PC-9 (cell line): Measurements from ENCODE around the gene NGEF. TPM values are rescaled to one million over a fixed set of nuclear protein-coding genes. Genes with fewer than 3 reads are reported as not detected.

ENCODE experiments used
- BruUV-seq: library from RNA; stranded (reverse); fragments of 400-500 nt; replicated peaks from 2 replicates; lab custom pipeline; 2021; lab: Mats Ljungman, UMichigan
- CTCF ChIA-PET: fragments of 300-600 bp; sonication (Branson Sonifier 250); formaldehyde crosslinking; loops from one replicate; lab custom pipeline; 2022; ENCODE audit warnings: antibody characterized with exemption; lab: Charles Lee
- POLR2A ChIA-PET: fragments of 300-600 bp; sonication (Branson Sonifier 250); formaldehyde crosslinking; loops from one replicate; lab custom pipeline; 2022; ENCODE audit warnings: antibody characterized with exemption; ENCODE audit not compliant: unreplicated experiment; lab: Charles Lee
- DNase-seq, 2 experiments: peaks; one replicate each; pipeline versions ENCODE4 v3.0.0 to v3.0.0-alpha.2; 2015 to 2022; ENCODE audit warnings: mixed read lengths in 1 of 2
- H2AFZ ChIP-seq: fragments of 200-600 bp; sonication (generic); 2 replicates; pipeline ENCODE4 v1.8.1; 2017; ENCODE audit warnings: antibody characterized with exemption
- H3F3A ChIP-seq: fragments of 200-600 bp; sonication (generic); 2 replicates; pipeline ENCODE4 v1.8.1; 2017; ENCODE audit warnings: antibody characterized with exemption, mild to moderate bottlenecking, low read depth; ENCODE audit not compliant: insufficient read depth
- H3K27ac ChIP-seq: fragments of 200-600 bp; sonication (generic); 2 replicates; pipeline ENCODE4 v1.6.1; 2016; ENCODE audit warnings: mixed run types
- H3K27me3 ChIP-seq: fragments of 200-600 bp; sonication (generic); 2 replicates; pipeline ENCODE4 v1.6.1; 2016; ENCODE audit warnings: low read depth, mixed run types; ENCODE audit not compliant: insufficient read depth
- H3K36me3 ChIP-seq: fragments of 200-600 bp; sonication (generic); 2 replicates; pipeline ENCODE4 v1.6.1; 2016; ENCODE audit warnings: low read depth, mixed run types
- H3K4me1 ChIP-seq: fragments of 200-600 bp; sonication (generic); replicated peaks from 2 replicates; pipeline ENCODE4 v1.6.1; 2016; ENCODE audit warnings: mixed run types; ENCODE audit not compliant: insufficient read depth
- H3K4me2 ChIP-seq: fragments of 200-600 bp; sonication (generic); 2 replicates; pipeline ENCODE4 v1.6.1; 2017; ENCODE audit warnings: mixed run types
- H3K4me3 ChIP-seq: fragments of 200-600 bp; sonication (generic); 2 replicates; pipeline ENCODE4 v1.6.1; 2016; ENCODE audit warnings: mixed run types
- H3K79me2 ChIP-seq: fragments of 200-600 bp; sonication (generic); 2 replicates; pipeline ENCODE4 v1.6.1; 2017; ENCODE audit warnings: low read depth, mixed run types
- H3K9me2 ChIP-seq: fragments of 200-600 bp; sonication (generic); 2 replicates; pipeline ENCODE4 v1.8.1; 2017; ENCODE audit warnings: mild to moderate bottlenecking; ENCODE audit not compliant: insufficient read depth
- H3K9me3 ChIP-seq: fragments of 200-600 bp; sonication (generic); 2 replicates; pipeline ENCODE4 v1.8.1; 2016; ENCODE audit warnings: low read depth; ENCODE audit not compliant: insufficient read depth
- H4K20me1 ChIP-seq: fragments of 200-600 bp; sonication (generic); 2 replicates; pipeline ENCODE4 v1.8.1; 2017; ENCODE audit not compliant: insufficient read depth
- EZH2 ChIP-seq: fragments of 200-600 bp; sonication (generic); IDR thresholded peaks from 2 replicates; pipeline ENCODE4 v1.8.0; 2017; ENCODE audit warnings: antibody characterized with exemption, low read depth
- intact Hi-C: fragments of 100-400 bp; cut with micrococcal nuclease; formaldehyde crosslinking; loops from one replicate; pipeline ENCODE4 v1.10.0; 2022; ENCODE audit not compliant: unreplicated experiment
- total RNA-seq: library from RNA; stranded (reverse); gene quantifications from 2 replicates; pipeline ENCODE4 v1.2.3, GENCODE V29; 2021
- TF ChIP-seq, protein P1 (sequence below): fragments of 200-600 bp; sonication (generic); conservative IDR thresholded peaks from 2 replicates; pipeline ENCODE4 v1.6.1; 2017; ENCODE audit warnings: mixed run types, antibody characterized with exemption, mild to moderate bottlenecking, moderate library complexity

NGEF gene
- total RNA-seq, 1 experiment from 2014 or later, result 55.3 TPM

DNA sequence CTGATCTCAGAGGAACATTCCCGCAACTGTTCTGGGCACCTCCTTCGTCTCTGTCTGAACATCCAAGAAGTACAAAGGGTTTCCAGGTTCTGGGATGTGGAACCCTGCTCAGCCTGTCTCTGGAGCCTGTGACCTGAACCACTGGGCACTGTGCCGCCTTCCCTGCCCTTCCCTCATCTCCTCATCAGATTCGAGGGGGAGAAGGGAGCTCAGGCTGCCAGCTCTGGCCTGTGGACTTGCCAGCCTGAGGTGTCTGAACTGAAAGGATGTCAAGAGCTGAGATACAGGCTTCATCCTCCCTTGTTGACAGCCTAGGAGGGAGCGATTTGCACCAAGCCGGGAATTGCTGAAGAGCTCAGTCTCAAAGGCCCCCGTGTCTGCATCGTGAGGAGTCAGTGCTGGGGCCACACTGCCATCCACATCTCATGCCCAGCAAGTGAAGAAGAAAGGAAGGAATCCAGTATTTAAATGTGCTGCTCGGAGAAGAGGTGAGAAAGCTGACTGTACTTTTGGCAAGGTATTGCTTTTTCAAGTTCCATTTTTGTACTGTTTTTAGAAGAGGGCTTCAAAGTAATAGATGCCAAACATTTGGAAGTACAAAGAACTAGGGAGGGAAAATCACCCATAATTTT, 32.0 kb upstream of the NGEF start:
- Histone ChIP-seq H3K79me2 (no peaks in the 10 kb centered on the region), H3K4me3 (no peak overlapping the region), H2AFZ (no peak overlapping the region), H3K4me2 (no peak overlapping the region), H3F3A (peaks cover 18% of the 10 kb centered on the region), H3K27ac (no peak overlapping the region), H3K36me3 (no peaks in the 10 kb centered on the region), H3K27me3 (no peaks in the 10 kb centered on the region), H3K9me3 (no peaks in the 10 kb centered on the region), H4K20me1 (no peaks in the 10 kb centered on the region), H3K9me2 (no peaks in the 10 kb centered on the region), H3K4me1 (peaks cover 26% of the 10 kb centered on the region)
- TF ChIP-seq EZH2, result no peak
- TF ChIP-seq, protein P1, sequence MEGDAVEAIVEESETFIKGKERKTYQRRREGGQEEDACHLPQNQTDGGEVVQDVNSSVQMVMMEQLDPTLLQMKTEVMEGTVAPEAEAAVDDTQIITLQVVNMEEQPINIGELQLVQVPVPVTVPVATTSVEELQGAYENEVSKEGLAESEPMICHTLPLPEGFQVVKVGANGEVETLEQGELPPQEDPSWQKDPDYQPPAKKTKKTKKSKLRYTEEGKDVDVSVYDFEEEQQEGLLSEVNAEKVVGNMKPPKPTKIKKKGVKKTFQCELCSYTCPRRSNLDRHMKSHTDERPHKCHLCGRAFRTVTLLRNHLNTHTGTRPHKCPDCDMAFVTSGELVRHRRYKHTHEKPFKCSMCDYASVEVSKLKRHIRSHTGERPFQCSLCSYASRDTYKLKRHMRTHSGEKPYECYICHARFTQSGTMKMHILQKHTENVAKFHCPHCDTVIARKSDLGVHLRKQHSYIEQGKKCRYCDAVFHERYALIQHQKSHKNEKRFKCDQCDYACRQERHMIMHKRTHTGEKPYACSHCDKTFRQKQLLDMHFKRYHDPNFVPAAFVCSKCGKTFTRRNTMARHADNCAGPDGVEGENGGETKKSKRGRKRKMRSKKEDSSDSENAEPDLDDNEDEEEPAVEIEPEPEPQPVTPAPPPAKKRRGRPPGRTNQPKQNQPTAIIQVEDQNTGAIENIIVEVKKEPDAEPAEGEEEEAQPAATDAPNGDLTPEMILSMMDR, result no peak
- ChIA-PET POLR2A (interaction anchor here (0.6 kb wide), 2 partner anchors 18 to 29 kb away, joined by 4 to 7 read pairs; no protein-coding TSS in a partner anchor), CTCF (no interaction called here)
- no peak for DNase-seq
- no TSS peak for BruUV-seq
- intact Hi-C loops, result no loop called here

DNA sequence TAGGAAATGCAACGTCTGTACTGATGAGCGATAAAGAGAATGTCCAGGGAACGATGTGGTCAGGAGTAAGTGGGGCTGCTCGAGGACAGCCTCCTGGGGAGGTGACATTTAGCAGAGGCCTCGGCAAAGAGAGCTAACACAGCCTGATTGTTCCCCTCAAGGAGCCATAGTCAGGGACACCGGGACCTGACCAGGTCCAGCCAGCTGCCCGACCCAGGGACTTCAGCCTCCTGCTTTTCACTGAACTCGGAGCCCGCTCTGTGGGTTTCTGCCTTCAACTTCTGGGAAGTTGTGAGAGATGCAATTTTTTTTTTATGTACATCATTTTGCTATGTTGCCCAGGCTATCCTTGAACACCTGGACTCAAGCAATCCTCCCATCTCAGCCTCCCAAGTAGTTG, 29.5 kb upstream of the NGEF start:
- ChIA-PET CTCF (no interaction called here), POLR2A (interaction anchor here (0.6 kb wide), 1 partner anchor 32 kb away, joined by 3 read pairs; no protein-coding TSS in a partner anchor)
- Histone ChIP-seq H3F3A (peaks cover 8% of the 10 kb centered on the region), H3K27me3 (no peaks in the 10 kb centered on the region), H3K4me3 (no peak overlapping the region), H4K20me1 (no peaks in the 10 kb centered on the region), H3K9me2 (no peaks in the 10 kb centered on the region), H3K79me2 (no peaks in the 10 kb centered on the region), H2AFZ (no peak overlapping the region), H3K36me3 (no peaks in the 10 kb centered on the region), H3K9me3 (peaks cover 9% of the 10 kb centered on the region), H3K4me1 (0 out of 2 replicates have a peak, but pooled peaks cover under 1% of the 10 kb centered on the region), H3K27ac (no peak overlapping the region), H3K4me2 (no peak overlapping the region)
- DNase-seq, result no peak
- intact Hi-C loops, result no loop called here
- no peak for TF ChIP-seq EZH2
- TF ChIP-seq, protein P1, result no peak
- BruUV-seq, result no TSS peak

DNA sequence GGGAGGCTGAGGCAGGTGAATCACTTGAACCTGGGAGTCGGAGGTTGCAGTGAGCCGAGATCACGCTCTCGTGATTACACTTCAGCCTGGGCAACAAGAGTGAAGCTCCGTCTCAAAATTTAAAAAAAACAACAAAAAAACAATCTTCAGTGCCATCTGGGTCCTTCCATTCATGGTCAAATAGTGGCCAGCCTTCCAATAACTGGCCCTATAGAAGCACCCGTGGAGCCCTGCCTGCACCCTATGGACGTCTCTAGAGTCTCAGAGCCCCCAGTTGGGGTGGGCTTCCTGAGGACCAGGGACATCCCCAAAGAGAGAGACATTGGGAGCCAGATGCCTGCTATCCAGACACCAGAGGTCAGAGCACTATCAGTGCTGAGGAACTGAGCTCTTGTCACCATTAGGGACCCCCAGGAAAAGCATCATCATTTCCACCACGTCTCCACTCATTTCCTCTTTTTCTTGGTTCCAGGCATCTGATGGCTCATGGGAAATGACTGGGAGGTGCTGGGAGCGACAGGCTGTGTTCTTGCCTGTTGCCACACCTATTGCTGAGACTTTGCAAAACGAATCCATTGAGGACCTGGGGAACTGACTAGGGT, 28.8 kb upstream of the NGEF start:
- no peak overlapping the region for H2AFZ ChIP-seq
- H3K79me2 ChIP-seq, result no peaks in the 10 kb centered on the region
- CTCF ChIA-PET, result no interaction called here
- no peaks in the 10 kb centered on the region for H4K20me1 ChIP-seq
- H3K4me1 ChIP-seq, result 0 out of 2 replicates have a peak, but pooled peaks cover 5% of the 10 kb centered on the region
- no TSS peak for BruUV-seq
- H3K36me3 ChIP-seq, result no peaks in the 10 kb centered on the region
- no peak for DNase-seq
- POLR2A ChIA-PET, result no interaction called here
- intact Hi-C loops, result no loop called here
- H3K4me2 ChIP-seq, result no peak overlapping the region
- H3K27ac ChIP-seq, result no peak overlapping the region
- H3K4me3 ChIP-seq, result no peak overlapping the region
- TF ChIP-seq, protein P1, result no peak
- TF ChIP-seq EZH2, result no peak
- no peaks in the 10 kb centered on the region for H3K27me3 ChIP-seq
- H3F3A ChIP-seq, result peaks cover 15% of the 10 kb centered on the region
- H3K9me2 ChIP-seq, result no peaks in the 10 kb centered on the region
- H3K9me3 ChIP-seq, result peaks cover 14% of the 10 kb centered on the region
